Activated CD4-positive, alpha-beta T cell treated with anti-CD3 and anti-CD28 coated beads, Interleukin-2, amount 10 ng/mL, durations not matched to agents 24 days and 14 days (primary cell): ENCODE results near the gene GANC. TPM values are rescaled to one million over a fixed set of nuclear protein-coding genes. Genes with fewer than 3 reads are reported as not detected.
"Not testable (repeated sequence)": the region's sequence is repeated elsewhere in the genome, so short reads cannot be mapped to it uniquely, and the experiment has no call there.

Source experiments
- DNase-seq: peaks from one replicate; pipeline ENCODE4 v3.0.0; 2022
- H3K27ac Mint-ChIP-seq: one replicate; pipeline ENCODE4 v1.8.0; 2022; ENCODE audit warnings: mild to moderate bottlenecking, mixed read lengths
- H3K27me3 Mint-ChIP-seq: one replicate; pipeline ENCODE4 v1.8.0; 2022; ENCODE audit warnings: mixed read lengths
- H3K36me3 Mint-ChIP-seq: one replicate; pipeline ENCODE4 v1.8.0; 2022; ENCODE audit warnings: low read depth, mild to moderate bottlenecking, mixed read lengths
- H3K4me1 Mint-ChIP-seq: one replicate; pipeline ENCODE4 v1.8.0; 2021; ENCODE audit warnings: mixed read lengths
- H3K4me3 Mint-ChIP-seq: one replicate; pipeline ENCODE4 v1.8.0; 2022; ENCODE audit warnings: mild to moderate bottlenecking, moderate library complexity, mixed read lengths
- H3K9me3 Mint-ChIP-seq: one replicate; pipeline ENCODE4 v1.8.0; 2021; ENCODE audit warnings: mixed read lengths
- intact Hi-C: fragments of 100-400 bp; cut with micrococcal nuclease; formaldehyde crosslinking; loops from one replicate; pipeline ENCODE4 v1.15.1; 2023
- total RNA-seq: library from RNA; stranded (reverse); gene quantifications from 2 replicates; pipeline ENCODE4 v1.2.3, GENCODE V29; 2022

The GANC gene, protein sequence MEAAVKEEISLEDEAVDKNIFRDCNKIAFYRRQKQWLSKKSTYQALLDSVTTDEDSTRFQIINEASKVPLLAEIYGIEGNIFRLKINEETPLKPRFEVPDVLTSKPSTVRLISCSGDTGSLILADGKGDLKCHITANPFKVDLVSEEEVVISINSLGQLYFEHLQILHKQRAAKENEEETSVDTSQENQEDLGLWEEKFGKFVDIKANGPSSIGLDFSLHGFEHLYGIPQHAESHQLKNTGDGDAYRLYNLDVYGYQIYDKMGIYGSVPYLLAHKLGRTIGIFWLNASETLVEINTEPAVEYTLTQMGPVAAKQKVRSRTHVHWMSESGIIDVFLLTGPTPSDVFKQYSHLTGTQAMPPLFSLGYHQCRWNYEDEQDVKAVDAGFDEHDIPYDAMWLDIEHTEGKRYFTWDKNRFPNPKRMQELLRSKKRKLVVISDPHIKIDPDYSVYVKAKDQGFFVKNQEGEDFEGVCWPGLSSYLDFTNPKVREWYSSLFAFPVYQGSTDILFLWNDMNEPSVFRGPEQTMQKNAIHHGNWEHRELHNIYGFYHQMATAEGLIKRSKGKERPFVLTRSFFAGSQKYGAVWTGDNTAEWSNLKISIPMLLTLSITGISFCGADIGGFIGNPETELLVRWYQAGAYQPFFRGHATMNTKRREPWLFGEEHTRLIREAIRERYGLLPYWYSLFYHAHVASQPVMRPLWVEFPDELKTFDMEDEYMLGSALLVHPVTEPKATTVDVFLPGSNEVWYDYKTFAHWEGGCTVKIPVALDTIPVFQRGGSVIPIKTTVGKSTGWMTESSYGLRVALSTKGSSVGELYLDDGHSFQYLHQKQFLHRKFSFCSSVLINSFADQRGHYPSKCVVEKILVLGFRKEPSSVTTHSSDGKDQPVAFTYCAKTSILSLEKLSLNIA (N-terminal part only)
- 15.0 and 17.6 TPM in 2 replicates for total RNA-seq

DNA sequence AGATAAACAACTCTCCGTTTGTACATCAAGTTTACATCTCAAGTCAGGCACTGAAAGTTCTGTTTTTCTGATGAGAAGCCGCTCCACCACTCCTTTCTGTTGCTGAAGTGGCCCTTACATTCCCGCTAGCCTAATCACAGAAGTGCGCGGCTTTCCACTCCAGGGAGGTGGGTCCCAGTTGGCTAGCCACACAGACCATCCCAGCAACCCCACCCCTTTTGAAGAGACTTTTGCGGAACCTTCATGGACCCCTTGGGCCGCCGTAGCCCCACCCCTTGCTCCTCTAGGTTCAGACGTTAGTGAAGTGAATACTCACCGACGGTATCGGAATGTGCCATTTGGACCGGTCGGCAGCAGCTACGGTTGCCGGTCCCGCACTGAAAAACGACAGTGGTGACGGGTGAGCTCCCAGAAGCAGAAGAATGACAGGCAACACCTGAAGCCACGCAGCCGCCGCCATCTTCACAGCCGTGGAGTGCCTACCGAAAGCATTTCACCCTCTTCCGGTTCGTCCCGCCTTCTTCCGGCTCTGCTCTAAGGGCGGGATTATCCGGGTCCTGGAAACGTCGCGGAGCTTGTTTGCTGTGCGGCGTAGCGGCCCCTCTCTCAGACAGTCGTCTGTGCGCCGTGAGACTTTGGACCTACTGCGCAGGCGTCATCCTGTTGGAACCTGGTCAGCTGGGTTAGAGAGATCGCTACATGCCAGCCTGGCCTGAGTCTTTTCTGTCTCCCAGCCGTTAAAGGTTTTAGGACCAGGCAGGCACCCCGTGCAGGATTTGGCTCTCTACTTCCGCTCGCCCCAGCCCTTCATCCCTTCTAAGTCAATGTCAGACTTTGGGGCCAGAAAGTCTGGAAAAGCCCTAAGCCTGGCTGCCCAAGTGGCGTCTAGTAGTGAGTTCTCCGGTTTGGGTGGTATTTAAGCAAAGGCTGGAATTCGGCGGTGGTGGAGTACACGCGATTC is at the start of gene GANC, which contains the start of gene TMEM87A:
TSS of gene GANC (plus strand) at position 263 of the 961 bp plus-strand sequence. CDS start 1,281 bp downstream, outside the sequence.
TSS of gene TMEM87A (minus strand) at position 495 of the 961 bp plus-strand sequence. CDS start at position 460, 35 bp downstream.
- peak; percentile 99 for DNase-seq
- Mint-ChIP-seq H3K27me3 (no peaks in the 10 kb centered on the region), H3K9me3 (no peaks in the 10 kb centered on the region), H3K4me3 (peak within 1 kb of the TSS; percentile 95), H3K36me3 (peaks cover 16% of the 10 kb centered on the region), H3K27ac (peak within 1 kb of the TSS; percentile 99), H3K4me1 (peaks cover 39% of the 10 kb centered on the region)
- intact Hi-C loops, result loop anchor here (1.0 to 10.0 kb wide), 7 partner anchors 64 to 834 kb away; partner anchors contain the start of genes EHD4, MGA, TTBK2 and UBR1

DNA sequence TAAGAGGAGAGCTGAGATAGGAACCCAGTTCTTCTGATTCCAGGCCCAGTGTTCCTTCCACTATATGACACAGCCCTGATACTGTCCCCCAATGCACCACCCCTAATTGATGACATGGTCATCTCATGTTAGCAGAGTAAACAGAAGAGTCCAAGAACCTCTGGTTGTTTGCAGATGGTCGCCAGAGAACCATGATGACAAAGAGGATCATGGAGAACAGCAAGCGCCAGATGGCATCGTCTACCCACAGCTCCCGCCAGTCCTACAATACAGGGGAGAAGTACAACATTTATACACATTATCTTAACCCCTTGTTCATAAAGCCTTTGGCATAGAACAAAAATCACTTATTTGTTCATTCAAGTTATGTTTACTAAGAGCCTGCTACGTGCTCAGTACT is 46.4 kb upstream of the GANC start:
- no peaks in the 10 kb centered on the region for H3K9me3 Mint-ChIP-seq
- intact Hi-C loops, result no loop called here
- no peak for DNase-seq
- no peak overlapping the region for H3K27ac Mint-ChIP-seq
- H3K4me1 Mint-ChIP-seq, result no peaks in the 10 kb centered on the region
- H3K27me3 Mint-ChIP-seq, result no peaks in the 10 kb centered on the region
- H3K4me3 Mint-ChIP-seq, result no peak overlapping the region
- peaks cover 47% of the 10 kb centered on the region for H3K36me3 Mint-ChIP-seq

DNA sequence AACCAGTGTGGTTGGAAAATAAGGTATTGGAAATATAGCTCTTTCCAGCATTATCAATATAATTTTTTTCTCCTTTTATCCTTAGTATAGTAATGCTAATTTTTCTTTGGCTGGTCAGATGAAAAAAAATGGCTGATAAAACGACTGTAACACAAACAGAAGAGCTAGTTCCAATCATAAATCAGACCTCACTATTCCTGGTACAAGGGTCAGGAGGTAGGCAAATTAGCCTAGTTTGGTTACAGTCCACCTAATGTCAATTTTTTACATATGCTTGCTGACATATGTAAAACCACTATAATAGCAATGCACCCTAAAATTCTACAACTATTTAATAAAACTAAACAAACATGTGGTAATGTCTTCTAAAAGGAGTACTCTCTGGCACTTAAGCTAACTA is 45.0 kb upstream of the GANC start:
- intact Hi-C loops, result no loop called here
- no peak for DNase-seq
- Mint-ChIP-seq H3K9me3 (no peaks in the 10 kb centered on the region), H3K27me3 (no peaks in the 10 kb centered on the region), H3K4me3 (no peak overlapping the region), H3K27ac (no peak overlapping the region), H3K36me3 (peaks cover 51% of the 10 kb centered on the region), H3K4me1 (no peaks in the 10 kb centered on the region)

DNA sequence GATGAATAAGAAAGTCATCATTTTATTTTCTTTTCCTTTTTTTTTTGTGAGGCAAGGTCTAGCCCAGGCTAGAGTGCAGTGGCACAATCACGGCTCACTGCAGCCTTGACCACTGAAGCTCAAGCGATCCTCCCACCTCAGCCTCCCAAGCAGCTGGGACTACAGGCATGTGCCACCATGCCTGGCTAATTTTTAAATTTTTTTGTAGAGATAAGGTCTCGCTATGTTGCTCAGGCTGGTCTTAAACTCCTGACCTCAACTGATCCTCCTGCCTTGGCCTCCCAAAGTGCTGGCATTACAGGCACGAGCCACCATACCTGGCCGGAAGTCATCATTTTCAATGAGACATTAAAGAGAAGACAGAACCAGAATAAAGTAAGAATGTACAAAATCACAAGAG is 44.0 kb upstream of the GANC start:
- H3K27ac Mint-ChIP-seq, result peak overlapping the region; percentile 21
- H3K4me1 Mint-ChIP-seq, H3K27me3 Mint-ChIP-seq, H3K9me3 Mint-ChIP-seq, DNase-seq, H3K4me3 Mint-ChIP-seq, intact Hi-C loops: not testable (repeated sequence)
- peaks cover 46% of the 10 kb centered on the region for H3K36me3 Mint-ChIP-seq

DNA sequence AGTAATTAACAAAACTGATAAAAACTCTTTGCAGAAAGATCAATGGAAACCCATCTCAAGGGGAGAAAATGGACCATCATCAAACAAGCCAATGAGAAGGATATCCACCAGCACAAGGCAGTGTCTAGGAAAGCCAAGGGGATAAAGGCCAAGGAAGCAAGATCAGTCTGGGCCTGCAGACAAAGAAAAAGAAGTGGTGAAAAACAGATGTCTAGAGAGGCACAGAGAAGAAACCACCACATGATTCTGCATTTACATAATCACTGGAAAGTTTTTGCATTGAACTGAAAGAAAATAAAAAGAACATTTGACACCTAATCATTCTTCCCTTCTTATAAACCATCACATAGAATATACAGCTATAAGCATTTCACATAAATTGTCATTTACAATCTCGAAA is 41.9 kb upstream of the GANC start:
- intact Hi-C loops, result no loop called here
- Mint-ChIP-seq H3K27me3 (no peaks in the 10 kb centered on the region), H3K4me3 (no peak overlapping the region), H3K27ac (no peak overlapping the region), H3K9me3 (no peaks in the 10 kb centered on the region), H3K4me1 (no peaks in the 10 kb centered on the region), H3K36me3 (peaks cover 47% of the 10 kb centered on the region)
- no peak for DNase-seq

DNA sequence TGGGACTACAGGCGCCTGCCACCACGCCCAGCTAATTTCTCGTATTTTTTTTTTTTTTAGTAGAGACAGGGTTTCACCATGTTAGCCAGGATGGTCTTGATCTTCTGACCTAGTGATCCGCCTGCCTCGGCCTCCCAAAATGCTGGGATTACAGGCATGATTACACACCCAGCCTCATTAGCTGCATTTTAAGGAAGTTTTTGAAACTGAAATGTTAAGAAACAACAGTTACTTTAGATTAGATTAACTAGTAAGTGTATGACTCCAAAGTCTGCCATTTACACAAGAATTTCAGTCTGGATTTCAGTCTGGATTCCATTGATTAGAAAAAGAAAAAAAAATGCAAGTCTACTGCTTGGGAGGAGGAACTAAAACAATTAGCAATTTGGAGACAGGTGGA is 40.4 kb upstream of the GANC start:
- Mint-ChIP-seq H3K27ac (peak overlapping the region; percentile 43), H3K27me3 (no peaks in the 10 kb centered on the region), H3K9me3 (no peaks in the 10 kb centered on the region), H3K4me1 (no peaks in the 10 kb centered on the region), H3K36me3 (peaks cover 48% of the 10 kb centered on the region), H3K4me3 (no peak overlapping the region)
- intact Hi-C loops, result no loop called here
- DNase-seq, result no peak

DNA sequence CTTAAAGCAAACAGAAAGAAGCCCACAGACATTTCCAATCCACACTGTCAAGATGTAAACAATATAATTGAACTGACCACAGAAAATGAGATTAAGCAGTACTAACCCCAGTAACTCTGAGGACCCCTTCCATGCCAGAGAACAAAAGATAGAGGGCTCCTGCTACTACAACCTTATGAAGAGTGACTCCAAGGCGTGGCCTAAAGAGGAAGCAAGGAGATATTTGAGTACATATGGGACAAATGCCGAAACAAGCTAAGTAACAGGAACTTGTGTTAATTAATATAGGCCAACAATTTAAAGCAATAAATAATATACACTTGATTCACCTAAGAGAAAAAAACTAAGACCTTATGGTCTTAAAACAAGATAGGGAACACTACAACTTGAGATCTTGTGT is 39.9 kb upstream of the GANC start:
- H3K36me3 Mint-ChIP-seq, result peaks cover 51% of the 10 kb centered on the region
- H3K27ac Mint-ChIP-seq, result peak overlapping the region; percentile 43
- no peaks in the 10 kb centered on the region for H3K27me3 Mint-ChIP-seq
- H3K4me3 Mint-ChIP-seq, result no peak overlapping the region
- DNase-seq, result no peak
- no peaks in the 10 kb centered on the region for H3K9me3 Mint-ChIP-seq
- intact Hi-C loops, result no loop called here
- H3K4me1 Mint-ChIP-seq, result no peaks in the 10 kb centered on the region

DNA sequence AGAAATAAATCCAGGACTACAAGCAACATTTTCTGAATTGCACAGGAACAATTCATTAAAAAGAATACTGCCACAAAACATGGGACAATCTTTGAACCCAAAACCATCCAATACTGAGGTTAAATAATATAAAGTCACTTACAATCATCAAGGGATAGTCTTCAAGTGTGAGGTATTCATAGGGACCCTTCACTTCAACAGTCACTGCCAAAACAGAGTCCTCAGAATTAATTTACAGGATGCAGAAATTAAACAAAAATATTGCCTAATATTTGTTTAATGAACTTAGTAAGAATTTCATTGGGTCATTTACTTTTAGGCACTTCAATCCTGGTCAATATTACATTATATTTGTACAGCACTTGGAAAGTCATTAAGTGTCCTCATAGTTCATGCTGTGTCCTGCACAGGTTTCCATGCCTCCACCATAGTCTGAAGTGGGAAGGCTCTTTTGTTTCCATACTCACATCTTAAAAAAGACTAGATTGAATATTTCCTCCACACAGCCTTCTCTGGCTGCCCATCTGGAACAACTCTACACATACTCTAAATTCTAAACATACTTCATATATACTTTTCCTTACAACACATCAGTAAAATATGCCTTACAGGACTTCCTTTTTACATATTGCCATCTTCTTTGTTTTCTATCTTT is 33.3 kb upstream of the GANC start:
- Mint-ChIP-seq H3K36me3 (peaks cover 55% of the 10 kb centered on the region), H3K27ac (no peak overlapping the region), H3K4me3 (no peak overlapping the region), H3K27me3 (no peaks in the 10 kb centered on the region), H3K4me1 (peaks cover 11% of the 10 kb centered on the region), H3K9me3 (no peaks in the 10 kb centered on the region)
- no peak for DNase-seq
- intact Hi-C loops, result no loop called here

DNA sequence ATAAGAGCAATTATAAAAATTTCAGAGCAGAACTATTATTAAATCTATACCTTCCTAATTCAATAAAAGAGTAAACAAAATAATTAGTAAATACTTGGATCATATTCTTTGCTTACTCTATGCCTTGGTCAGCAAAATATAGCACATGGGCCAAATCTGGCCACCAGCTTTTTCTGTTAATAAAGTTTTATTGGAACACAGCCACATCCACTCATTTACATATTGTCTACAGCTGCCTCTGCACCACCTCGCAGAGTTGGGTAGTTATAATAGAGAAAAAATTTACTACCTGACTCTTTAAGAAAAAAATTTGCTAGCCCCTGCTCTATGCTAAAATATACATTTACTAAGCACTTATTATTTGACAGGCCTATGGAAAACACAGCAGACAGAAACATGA is 32.2 kb upstream of the GANC start:
- Mint-ChIP-seq H3K27me3 (no peaks in the 10 kb centered on the region), H3K27ac (no peak overlapping the region), H3K4me1 (peaks cover 13% of the 10 kb centered on the region), H3K4me3 (no peak overlapping the region), H3K36me3 (peaks cover 51% of the 10 kb centered on the region), H3K9me3 (peaks cover under 1% of the 10 kb centered on the region)
- DNase-seq, result no peak
- intact Hi-C loops, result no loop called here

DNA sequence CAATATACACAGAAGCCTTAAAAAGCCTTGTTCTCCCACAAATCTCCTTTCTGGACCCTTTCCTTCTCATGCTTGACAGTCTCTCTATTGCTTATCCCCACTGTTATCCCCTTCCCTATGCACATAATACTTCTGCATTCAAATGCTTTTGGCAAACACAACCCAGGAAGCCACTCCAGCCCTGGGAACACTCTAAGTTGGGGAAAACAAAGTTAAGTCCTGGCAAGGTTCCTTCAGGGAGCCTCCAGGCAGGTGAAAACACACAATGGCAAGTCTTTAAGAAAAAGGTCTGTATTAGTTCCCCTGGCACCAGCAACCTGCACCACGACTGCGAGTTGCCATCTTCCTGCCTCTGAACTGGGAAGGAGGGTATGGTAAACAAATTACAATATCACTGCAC is 19.7 kb upstream of the GANC start:
- intact Hi-C loops, result no loop called here
- H3K4me1 Mint-ChIP-seq, result no peaks in the 10 kb centered on the region
- H3K9me3 Mint-ChIP-seq, result peaks cover 25% of the 10 kb centered on the region
- H3K27me3 Mint-ChIP-seq, result no peaks in the 10 kb centered on the region
- H3K36me3 Mint-ChIP-seq, result peaks cover 79% of the 10 kb centered on the region
- no peak for DNase-seq
- no peak overlapping the region for H3K4me3 Mint-ChIP-seq
- no peak overlapping the region for H3K27ac Mint-ChIP-seq

DNA sequence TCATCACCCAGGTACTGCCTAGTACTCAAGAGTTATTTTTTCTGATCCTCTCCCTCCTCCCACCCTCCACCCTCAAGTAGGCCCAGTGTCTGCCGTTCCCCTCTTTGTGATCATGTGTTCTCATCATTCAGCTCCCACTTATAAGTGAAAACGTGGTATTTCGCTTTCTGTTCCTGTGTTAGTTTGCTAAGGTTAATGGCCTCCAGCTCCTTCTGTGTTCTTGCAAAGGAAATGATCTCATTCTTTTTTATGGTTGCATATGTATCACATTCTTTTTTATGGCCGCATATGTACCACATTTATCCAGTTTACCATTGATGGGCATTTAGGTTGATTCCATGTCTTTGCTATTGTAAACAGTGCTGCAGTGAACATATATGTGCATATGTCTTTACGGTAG is 8.2 kb upstream of the GANC start:
- Mint-ChIP-seq H3K27ac (peak overlapping the region; percentile 71), H3K36me3 (peaks cover 64% of the 10 kb centered on the region), H3K4me3 (no peak overlapping the region), H3K27me3 (no peaks in the 10 kb centered on the region), H3K4me1 (peaks cover 23% of the 10 kb centered on the region), H3K9me3 (no peaks in the 10 kb centered on the region)
- DNase-seq, result no peak
- intact Hi-C loops, result no loop called here

DNA sequence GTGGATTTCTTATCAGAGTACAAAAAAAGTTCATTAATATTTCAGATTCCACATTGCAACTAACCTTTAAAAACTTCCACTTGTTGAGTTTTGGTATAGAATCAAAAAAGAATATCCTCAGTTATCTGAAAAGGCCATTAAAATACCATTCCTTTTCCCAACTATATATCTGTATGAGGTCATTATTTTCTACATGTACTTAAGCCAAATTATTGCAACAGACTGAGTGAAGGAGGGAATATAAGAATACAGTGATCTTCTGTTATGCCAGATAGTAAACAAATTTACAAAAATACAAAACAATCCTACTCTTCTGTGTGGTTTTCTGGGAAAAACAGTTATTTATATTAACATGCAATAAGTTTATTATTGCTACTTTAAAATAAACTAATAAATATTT is 5.7 kb upstream of the GANC start:
- H3K4me3 Mint-ChIP-seq, result no peak overlapping the region
- peaks cover 60% of the 10 kb centered on the region for H3K36me3 Mint-ChIP-seq
- peaks cover 38% of the 10 kb centered on the region for H3K4me1 Mint-ChIP-seq
- no peaks in the 10 kb centered on the region for H3K9me3 Mint-ChIP-seq
- no peak overlapping the region for H3K27ac Mint-ChIP-seq
- intact Hi-C loops, result no loop called here
- H3K27me3 Mint-ChIP-seq, result no peaks in the 10 kb centered on the region
- no peak for DNase-seq

DNA sequence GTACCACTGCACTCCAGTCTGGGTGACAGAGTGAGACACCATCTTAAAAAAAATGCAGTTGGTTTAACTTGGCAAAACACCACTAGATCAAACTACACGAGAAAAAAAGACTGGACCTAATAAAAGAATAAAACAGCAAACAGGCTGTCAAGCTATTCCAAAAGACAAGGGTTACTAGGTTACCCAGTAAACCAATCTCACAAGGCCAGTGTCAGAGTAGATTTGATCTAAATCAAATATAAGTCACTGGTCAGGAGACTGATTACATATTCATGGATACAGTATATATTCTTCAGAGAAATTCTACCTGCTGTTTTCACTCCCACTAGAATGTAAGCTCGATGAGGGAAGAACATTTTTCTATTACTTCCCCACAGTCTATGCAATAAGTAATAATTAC is 2.5 kb upstream of the GANC start:
- DNase-seq, result no peak
- peaks cover 33% of the 10 kb centered on the region for H3K36me3 Mint-ChIP-seq
- intact Hi-C loops, result loop anchor here (5.0 to 10.0 kb wide), 4 partner anchors 298 to 837 kb away; partner anchors contain the start of genes EHD4, MGA, TTBK2 and UBR1
- H3K27me3 Mint-ChIP-seq, result no peaks in the 10 kb centered on the region
- no peak overlapping the region for H3K27ac Mint-ChIP-seq
- H3K4me1 Mint-ChIP-seq, result peaks cover 38% of the 10 kb centered on the region
- no peaks in the 10 kb centered on the region for H3K9me3 Mint-ChIP-seq
- H3K4me3 Mint-ChIP-seq, result peak overlapping the region; percentile 40
